BLaER1 (cell line): ENCODE measurements around the gene SELENOV.

Experiments
- H3K27ac ChIP-seq: shearing (Covaris generic); formaldehyde crosslinking; 2 replicates; pipeline ENCODE4 v1.8.1; 2022
- H3K27me3 ChIP-seq: shearing (Covaris generic); formaldehyde crosslinking; 2 replicates; pipeline ENCODE4 v1.8.1; 2022
- H3K36me3 ChIP-seq: shearing (Covaris generic); formaldehyde crosslinking; 2 replicates; pipeline ENCODE4 v1.8.1; 2022
- H3K4me1 ChIP-seq: shearing (Covaris generic); formaldehyde crosslinking; 2 replicates; pipeline ENCODE4 v1.8.1; 2022
- H3K4me2 ChIP-seq: shearing (Covaris generic); formaldehyde crosslinking; 2 replicates; pipeline ENCODE4 v1.8.1; 2022
- H3K4me3 ChIP-seq: shearing (Covaris generic); formaldehyde crosslinking; 2 replicates; pipeline ENCODE4 v1.8.1; 2022
- H3K9ac ChIP-seq: shearing (Covaris generic); formaldehyde crosslinking; 2 replicates; pipeline ENCODE4 v1.8.1; 2022
- H3K9me3 ChIP-seq: shearing (Covaris generic); formaldehyde crosslinking; 2 replicates; pipeline ENCODE4 v1.8.1; 2022
- H4K20me1 ChIP-seq: shearing (Covaris generic); formaldehyde crosslinking; 2 replicates; pipeline ENCODE4 v1.8.1; 2022
- Cebpa-rat ChIP-seq: shearing (Covaris generic); IDR thresholded peaks from 2 replicates; pipeline ENCODE4 v1.8.1; 2022

Gene SELENOV

GRCh38 chr19:39514840-39515550 lies at the start of gene SELENOV:
TSS of gene SELENOV (plus strand) at chr19:39515139. CDS start at chr19:39515213, 74 bp downstream.
- no peak within 1 kb of the TSS for H3K27ac ChIP-seq
- H3K36me3 ChIP-seq: no peaks in the 10 kb centered on the region
- H3K4me1 ChIP-seq: peaks cover 28% of the 10 kb centered on the region
- H4K20me1 ChIP-seq: no peaks in the 10 kb centered on the region; the same call in 1 of the 2 replicates
- H3K4me3 ChIP-seq: peak within 1 kb of the TSS; percentile 23; the same call in 1 of the 2 replicates
- no peak within 1 kb of the TSS for H3K9ac ChIP-seq
- peak within 1 kb of the TSS; percentile 43 for H3K4me2 ChIP-seq
- peaks cover 10% of the 10 kb centered on the region; the same call in 1 of the 2 replicates for H3K9me3 ChIP-seq
- H3K27me3 ChIP-seq: peaks cover 61% of the 10 kb centered on the region
- TF ChIP-seq Cebpa-rat: no peak

GRCh38 chr19:39465956-39466747 lies 48.8 kb upstream of the SELENOV start:
- no peaks in the 10 kb centered on the region for H3K9me3 ChIP-seq
- H3K27me3 ChIP-seq: no peaks in the 10 kb centered on the region
- no peak overlapping the region for H3K4me2 ChIP-seq
- H3K9ac ChIP-seq: no peak overlapping the region
- peaks cover 100% of the 10 kb centered on the region for H3K36me3 ChIP-seq
- H3K4me3 ChIP-seq: no peak overlapping the region
- peaks cover 46% of the 10 kb centered on the region for H3K4me1 ChIP-seq
- H3K27ac ChIP-seq: no peak overlapping the region
- peaks cover 40% of the 10 kb centered on the region for H4K20me1 ChIP-seq
- TF ChIP-seq Cebpa-rat: no peak

- H3K9ac ChIP-seq: no peak overlapping the region
- peak overlapping the region; percentile 69 for H3K4me2 ChIP-seq
- no peaks in the 10 kb centered on the region for H3K9me3 ChIP-seq
- peaks cover 100% of the 10 kb centered on the region for H3K36me3 ChIP-seq
- H4K20me1 ChIP-seq: peaks cover 55% of the 10 kb centered on the region
- H3K4me1 ChIP-seq: peaks cover 55% of the 10 kb centered on the region
- H3K27me3 ChIP-seq: no peaks in the 10 kb centered on the region
- H3K4me3 ChIP-seq: no peak overlapping the region
- peak overlapping the region; percentile 66 for H3K27ac ChIP-seq
- no peak for TF ChIP-seq Cebpa-rat
These were observed 47.0 kb upstream of the SELENOV start for GRCh38 chr19:39467941-39468340.

- Histone ChIP-seq H3K9ac (0 out of 2 replicates have a peak overlapping the region, but pooled peaks have one; percentile 24), H3K4me1 (peaks cover 54% of the 10 kb centered on the region), H3K9me3 (no peaks in the 10 kb centered on the region), H4K20me1 (peaks cover 55% of the 10 kb centered on the region), H3K27me3 (no peaks in the 10 kb centered on the region), H3K4me2 (peak overlapping the region; percentile 69), H3K4me3 (no peak overlapping the region; the same call in 1 of the 2 replicates), H3K36me3 (peaks cover 100% of the 10 kb centered on the region), H3K27ac (peak overlapping the region; percentile 66)
- no peak for TF ChIP-seq Cebpa-rat
These were observed 45.9 kb upstream of the SELENOV start for GRCh38 chr19:39469036-39469435.

GRCh38 chr19:39469567-39469966 lies 45.4 kb upstream of the SELENOV start:
- Histone ChIP-seq H4K20me1 (peaks cover 55% of the 10 kb centered on the region), H3K36me3 (peaks cover 100% of the 10 kb centered on the region), H3K27ac (peak overlapping the region; percentile 66; the same call in 1 of the 2 replicates), H3K9ac (0 out of 2 replicates have a peak overlapping the region, but pooled peaks have one; percentile 24), H3K9me3 (no peaks in the 10 kb centered on the region), H3K4me1 (peaks cover 48% of the 10 kb centered on the region), H3K4me2 (no peak overlapping the region), H3K4me3 (no peak overlapping the region), H3K27me3 (no peaks in the 10 kb centered on the region)
- TF ChIP-seq Cebpa-rat: no peak

- Histone ChIP-seq H3K9ac (peak overlapping the region; percentile 34; the same call in 1 of the 2 replicates), H3K36me3 (peaks cover 100% of the 10 kb centered on the region), H3K9me3 (no peaks in the 10 kb centered on the region), H3K4me1 (peaks cover 36% of the 10 kb centered on the region), H4K20me1 (peaks cover 44% of the 10 kb centered on the region), H3K4me2 (no peak overlapping the region), H3K27ac (no peak overlapping the region), H3K4me3 (no peak overlapping the region), H3K27me3 (no peaks in the 10 kb centered on the region)
- no peak for TF ChIP-seq Cebpa-rat
These were observed 44.1 kb upstream of the SELENOV start for GRCh38 chr19:39470724-39471339.

GRCh38 chr19:39471756-39472536 lies 43.0 kb upstream of the SELENOV start:
- Histone ChIP-seq H3K9me3 (no peaks in the 10 kb centered on the region), H3K4me2 (no peak overlapping the region), H4K20me1 (peaks cover 38% of the 10 kb centered on the region), H3K9ac (peak overlapping the region; percentile 34; the same call in 1 of the 2 replicates), H3K4me3 (no peak overlapping the region), H3K27me3 (no peaks in the 10 kb centered on the region), H3K36me3 (peaks cover 100% of the 10 kb centered on the region), H3K27ac (no peak overlapping the region), H3K4me1 (peaks cover 30% of the 10 kb centered on the region)
- no peak for TF ChIP-seq Cebpa-rat

GRCh38 chr19:39472746-39473442 lies 42.0 kb upstream of the SELENOV start:
- TF ChIP-seq Cebpa-rat: no peak
- no peaks in the 10 kb centered on the region for H3K27me3 ChIP-seq
- H3K36me3 ChIP-seq: peaks cover 100% of the 10 kb centered on the region
- H3K4me2 ChIP-seq: no peak overlapping the region
- H3K4me1 ChIP-seq: peaks cover 25% of the 10 kb centered on the region
- no peak overlapping the region for H3K9ac ChIP-seq
- peaks cover 38% of the 10 kb centered on the region for H4K20me1 ChIP-seq
- no peaks in the 10 kb centered on the region for H3K9me3 ChIP-seq
- no peak overlapping the region for H3K4me3 ChIP-seq
- no peak overlapping the region for H3K27ac ChIP-seq
